Pancreas (tissue), 10 donors: ENCODE results near the gene BEX3. TPM values are rescaled to one million over a fixed set of nuclear protein-coding genes. Genes with fewer than 3 reads are reported as not detected.

Experiments used
- ATAC-seq, 4 donors: fragments of 200-7000 bp; cut with Tn5 transposase; one replicate each; pipeline versions ENCODE4 v1.8.0 to v1.9.1; 2020; ENCODE audit warnings: mild to moderate bottlenecking in 4 of 4, moderate library complexity in 4 of 4
- DNase-seq, 6 donors: peaks; one replicate each; pipeline ENCODE4 v3.0.0-alpha.2; 2020
- FAIRE-seq: peaks from 2 replicates; lab custom pipeline; 2012; peaks lifted over from hg19 to GRCh38; lab: Jason Lieb, UNC
- H3K27ac ChIP-seq, 4 donors: fragments of 200-600 bp; sonication (generic); 1 replicate in 3 of 4; 2 replicates in 1 of 4; pipeline versions ENCODE4 v1.5.0 to v1.8.0; 2020
- H3K27me3 ChIP-seq, 4 donors: fragments of 200-600 bp; one replicate each; pipeline ENCODE4 v1.8.0; 2021
- H3K36me3 ChIP-seq, 3 donors: fragments of 200-600 bp; sonication (generic) in 1 of 3; one replicate each; pipeline versions ENCODE4 v1.5.0 to v1.8.0; 2020 to 2021
- H3K4me1 ChIP-seq, 3 donors: fragments of 200-600 bp; one replicate each; pipeline ENCODE4 v1.8.0; 2021
- H3K4me3 ChIP-seq, 4 donors: fragments of 200-600 bp; sonication (generic) in 2 of 4; one replicate each; pipeline versions ENCODE4 v1.5.0 to v1.8.0; 2020 to 2021
- H3K9me3 ChIP-seq, 4 donors: fragments of 200-600 bp; one replicate each; pipeline ENCODE4 v1.8.0; 2021
- WGBS, 2 donors: extraction: QIAGEN DNeasy Blood & Tissue Kit; methylation state at CpG; one replicate each; pipeline ENCODE4 v1.1.7; 2013; 5-methylcytosine and 5-hydroxymethylcytosine counted together
- intact Hi-C, 3 donors: fragments of 100-400 bp; cut with DNase I; formaldehyde crosslinking; loops; one replicate each; pipeline versions ENCODE4 v1.11.1 to v1.14.2; 2022
- polyA plus RNA-seq, 2 donors: library from polyadenylated mRNA; stranded (reverse); fragments of 200-250 nt; gene quantifications; one replicate each; pipeline ENCODE4 v1.2.3, GENCODE V29; 2013
- total RNA-seq, 6 donors: library from RNA; stranded (reverse); fragmentation: NEBNext Ultra II Directional in 4 of 6; extraction: Animal tissue kit (Norgen Biotek cat#: 25700) in 4 of 6; gene quantifications; one replicate each; pipeline versions ENCODE4 v1.2.1 to v1.2.4, GENCODE V29; 2021 to 2023
- TF ChIP-seq, protein P1 (sequence below), 4 donors: fragments of 200-600 bp; sonication (generic) in 3 of 4; IDR thresholded peaks; one replicate each; pipeline versions ENCODE4 v1.5.0 to v1.8.0; 2021; ENCODE audit warnings: antibody characterized with exemption in 4 of 4
- donor health status: healthy with polysubstance abuse.
- donor health status: DM: no; HTN: no; CAD: no; lungs with moderate emphysema.
- donor health status: DM: no; HTN: no; CAD: no.
- donor health status: control.
- donor health status: control.
- donor health status: Bipolar disorder and iron deficiency.
- donor health status: DM: yes; HTN: yes; CAD: no.
- donor health status: DM: no; HTN: no; CAD: no.
- donor health status: DM: no; HTN: no; CAD: no.
- donor health status: DM: yes; HTN: yes; CAD: no.

BEX3 gene
- total and polyA plus RNA-seq, 8 donors: 30.2 to 184 (median 43.2) TPM

GRCh38 chrX:103413705-103414387 is 37.5 kb downstream of the BEX3 start:
- TF ChIP-seq, protein P1, sequence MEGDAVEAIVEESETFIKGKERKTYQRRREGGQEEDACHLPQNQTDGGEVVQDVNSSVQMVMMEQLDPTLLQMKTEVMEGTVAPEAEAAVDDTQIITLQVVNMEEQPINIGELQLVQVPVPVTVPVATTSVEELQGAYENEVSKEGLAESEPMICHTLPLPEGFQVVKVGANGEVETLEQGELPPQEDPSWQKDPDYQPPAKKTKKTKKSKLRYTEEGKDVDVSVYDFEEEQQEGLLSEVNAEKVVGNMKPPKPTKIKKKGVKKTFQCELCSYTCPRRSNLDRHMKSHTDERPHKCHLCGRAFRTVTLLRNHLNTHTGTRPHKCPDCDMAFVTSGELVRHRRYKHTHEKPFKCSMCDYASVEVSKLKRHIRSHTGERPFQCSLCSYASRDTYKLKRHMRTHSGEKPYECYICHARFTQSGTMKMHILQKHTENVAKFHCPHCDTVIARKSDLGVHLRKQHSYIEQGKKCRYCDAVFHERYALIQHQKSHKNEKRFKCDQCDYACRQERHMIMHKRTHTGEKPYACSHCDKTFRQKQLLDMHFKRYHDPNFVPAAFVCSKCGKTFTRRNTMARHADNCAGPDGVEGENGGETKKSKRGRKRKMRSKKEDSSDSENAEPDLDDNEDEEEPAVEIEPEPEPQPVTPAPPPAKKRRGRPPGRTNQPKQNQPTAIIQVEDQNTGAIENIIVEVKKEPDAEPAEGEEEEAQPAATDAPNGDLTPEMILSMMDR (IDR thresholded peaks at IDR 0.05): no peak
- intact Hi-C loops: no loop called here
- Histone ChIP-seq H3K4me1 (no peaks in the 10 kb centered on the region), H3K4me3 (no peak overlapping the region), H3K9me3 (no peaks in the 10 kb centered on the region), H3K27me3 (no peaks in the 10 kb centered on the region), H3K36me3 (no peaks in the 10 kb centered on the region), H3K27ac (no peak overlapping the region)
- 74 to 80% methylated on average over 8 of the region's 8 CpGs for WGBS, 2 donors
- DNase-seq (no peak), ATAC-seq (no peak), FAIRE-seq (no peak)

- Histone ChIP-seq H3K36me3 (no peaks in the 10 kb centered on the region), H3K9me3 (no peaks in the 10 kb centered on the region), H3K27ac (no peak overlapping the region), H3K4me3 (no peak overlapping the region), H3K27me3 (no peaks in the 10 kb centered on the region), H3K4me1 (no peaks in the 10 kb centered on the region)
- ATAC-seq (no peak), DNase-seq (no peak), FAIRE-seq (no peak)
- intact Hi-C loops: no loop called here
- TF ChIP-seq, protein P1 (IDR thresholded peaks at IDR 0.05): no peak
- 81 to 88% methylated on average over 7 of the region's 7 CpGs for WGBS, 2 donors
Measured at GRCh38 chrX:103414561-103414960, 38.2 kb downstream of the BEX3 start.

DNA sequence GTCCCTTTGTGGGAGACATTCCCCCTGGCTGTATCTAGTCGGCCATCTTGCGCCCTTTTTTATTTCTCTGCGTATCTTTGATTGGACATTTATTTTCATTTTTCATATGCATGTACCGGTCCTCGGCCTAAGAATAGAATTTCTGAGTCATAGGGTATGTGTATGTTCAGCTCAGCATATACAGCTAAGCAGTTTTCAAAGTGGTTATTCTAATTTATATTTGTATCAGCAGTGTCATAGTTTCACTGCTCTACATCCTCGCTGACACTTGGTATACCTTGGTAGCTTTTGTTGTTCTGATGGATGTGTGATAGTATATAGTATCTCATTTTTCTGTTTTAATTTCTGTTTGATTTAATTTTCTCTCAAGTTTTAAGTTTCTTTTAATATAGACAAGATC is 38.7 kb downstream of the BEX3 start:
- H3K27ac ChIP-seq: no peak overlapping the region
- no peaks in the 10 kb centered on the region for H3K9me3 ChIP-seq
- H3K36me3 ChIP-seq: no peaks in the 10 kb centered on the region
- 81 to 91% methylated on average over 6 of the region's 6 CpGs for WGBS, 2 donors
- FAIRE-seq (no peak), ATAC-seq (no peak), DNase-seq (no peak)
- no peaks in the 10 kb centered on the region for H3K4me1 ChIP-seq
- no peak overlapping the region for H3K4me3 ChIP-seq
- intact Hi-C loops: no loop called here
- H3K27me3 ChIP-seq: no peaks in the 10 kb centered on the region
- TF ChIP-seq, protein P1 (IDR thresholded peaks at IDR 0.05): no peak

DNA sequence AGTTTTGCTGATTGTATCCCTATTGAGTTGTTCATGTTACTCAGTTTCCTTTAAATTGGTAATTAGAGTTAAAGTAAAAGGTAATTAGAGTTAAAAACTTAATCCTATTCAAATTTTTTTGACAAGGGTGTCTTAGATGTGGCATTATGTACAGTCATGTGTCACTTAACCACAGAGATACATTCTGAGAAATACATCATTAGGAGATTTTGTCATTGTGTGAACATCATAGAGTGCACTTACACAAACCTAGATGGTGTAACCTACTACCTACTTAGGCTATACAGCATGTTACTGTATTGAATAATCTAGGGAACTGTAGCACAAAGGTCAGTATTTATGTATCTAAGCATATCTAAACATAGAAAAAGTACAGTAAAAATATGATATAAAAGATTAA is 39.2 kb downstream of the BEX3 start:
- intact Hi-C loops: no loop called here
- H3K27me3 ChIP-seq: no peaks in the 10 kb centered on the region
- H3K36me3 ChIP-seq: no peaks in the 10 kb centered on the region
- H3K9me3 ChIP-seq: no peaks in the 10 kb centered on the region
- no peak overlapping the region for H3K4me3 ChIP-seq
- TF ChIP-seq, protein P1 (IDR thresholded peaks at IDR 0.05): no peak
- no peak for FAIRE-seq
- DNase-seq: no peak
- no peaks in the 10 kb centered on the region for H3K4me1 ChIP-seq
- no peak overlapping the region for H3K27ac ChIP-seq
- ATAC-seq: no peak

GRCh38 chrX:103417370-103417769 is 41.0 kb downstream of the BEX3 start:
- H3K27me3 ChIP-seq: peaks cover 0 to 7% (median 0%) of the 10 kb centered on the region in 4 donors
- H3K4me3 ChIP-seq: no peak overlapping the region
- no peaks in the 10 kb centered on the region for H3K4me1 ChIP-seq
- H3K9me3 ChIP-seq: no peaks in the 10 kb centered on the region
- intact Hi-C loops: no loop called here
- no peak for DNase-seq
- no peaks in the 10 kb centered on the region for H3K36me3 ChIP-seq
- 65 to 86% methylated on average over 1 of the region's 1 CpG for WGBS, 2 donors
- TF ChIP-seq, protein P1 (IDR thresholded peaks at IDR 0.05): no peak
- FAIRE-seq: no peak
- ATAC-seq: no peak
- H3K27ac ChIP-seq: no peak overlapping the region
